ENCODE measurements around the gene CACNA2D3.
A peak's percentile ranks its signal among the peaks of the same experiment; 100 is the strongest.

The CACNA2D3 gene

GRCh38 chr3:54178376-54178775, 56.0 kb downstream of the CACNA2D3 start:
- no peak overlapping the region for H3K4me3 ChIP-seq (ENCODE audit: low read depth, low read length)
- no peak for TF ChIP-seq CTCF (IDR thresholded peaks at IDR 0.05; ENCODE audit: insufficient read depth, low read depth, low read length, missing control alignments)
- no peak for DNase-seq (ENCODE audit: low read depth)

- DNase-seq (ENCODE audit: low read depth) = no peak
- no peak for TF ChIP-seq CTCF (IDR thresholded peaks at IDR 0.05; ENCODE audit: insufficient read depth, low read depth, low read length, missing control alignments)
- no peak overlapping the region for H3K4me3 ChIP-seq (ENCODE audit: low read depth, low read length)
Measured at GRCh38 chr3:54180921-54181320, 58.6 kb downstream of the CACNA2D3 start.

- TF ChIP-seq CTCF (IDR thresholded peaks at IDR 0.05; ENCODE audit: insufficient read depth, low read depth, low read length, missing control alignments) = no peak
- DNase-seq (ENCODE audit: low read depth) = no peak
- H3K4me3 ChIP-seq (ENCODE audit: low read depth, low read length) = no peak overlapping the region
Measured at GRCh38 chr3:54182242-54182641, 59.9 kb downstream of the CACNA2D3 start.

- no peak for DNase-seq (ENCODE audit: low read depth)
- no peak overlapping the region for H3K4me3 ChIP-seq (ENCODE audit: low read depth, low read length)
- no peak for TF ChIP-seq CTCF (IDR thresholded peaks at IDR 0.05; ENCODE audit: insufficient read depth, low read depth, low read length, missing control alignments)
Measured at GRCh38 chr3:54185740-54186139, 63.4 kb downstream of the CACNA2D3 start.

GRCh38 chr3:54188176-54188791, 65.9 kb downstream of the CACNA2D3 start:
- TF ChIP-seq CTCF (IDR thresholded peaks at IDR 0.05; ENCODE audit: insufficient read depth, low read depth, low read length, missing control alignments) = no peak
- H3K4me3 ChIP-seq (ENCODE audit: low read depth, low read length) = no peak overlapping the region
- DNase-seq (ENCODE audit: low read depth) = peak; percentile 68

- no peak for DNase-seq (ENCODE audit: low read depth)
- no peak overlapping the region for H3K4me3 ChIP-seq (ENCODE audit: low read depth, low read length)
- no peak for TF ChIP-seq CTCF (IDR thresholded peaks at IDR 0.05; ENCODE audit: insufficient read depth, low read depth, low read length, missing control alignments)
Measured at GRCh38 chr3:54191220-54191619, 68.9 kb downstream of the CACNA2D3 start.

GRCh38 chr3:54192026-54192425, 69.7 kb downstream of the CACNA2D3 start:
- DNase-seq (ENCODE audit: low read depth) = no peak
- TF ChIP-seq CTCF (IDR thresholded peaks at IDR 0.05; ENCODE audit: insufficient read depth, low read depth, low read length, missing control alignments) = no peak
- no peak overlapping the region for H3K4me3 ChIP-seq (ENCODE audit: low read depth, low read length)
